Measurements from ENCODE around the gene CYFIP1.
A peak's percentile ranks its signal among the peaks of the same experiment; 100 is the strongest.
"Not testable (repeated sequence)": the region's sequence is repeated elsewhere in the genome, so short reads cannot be mapped to it uniquely, and the experiment has no call there.

The CYFIP1 gene

DNA sequence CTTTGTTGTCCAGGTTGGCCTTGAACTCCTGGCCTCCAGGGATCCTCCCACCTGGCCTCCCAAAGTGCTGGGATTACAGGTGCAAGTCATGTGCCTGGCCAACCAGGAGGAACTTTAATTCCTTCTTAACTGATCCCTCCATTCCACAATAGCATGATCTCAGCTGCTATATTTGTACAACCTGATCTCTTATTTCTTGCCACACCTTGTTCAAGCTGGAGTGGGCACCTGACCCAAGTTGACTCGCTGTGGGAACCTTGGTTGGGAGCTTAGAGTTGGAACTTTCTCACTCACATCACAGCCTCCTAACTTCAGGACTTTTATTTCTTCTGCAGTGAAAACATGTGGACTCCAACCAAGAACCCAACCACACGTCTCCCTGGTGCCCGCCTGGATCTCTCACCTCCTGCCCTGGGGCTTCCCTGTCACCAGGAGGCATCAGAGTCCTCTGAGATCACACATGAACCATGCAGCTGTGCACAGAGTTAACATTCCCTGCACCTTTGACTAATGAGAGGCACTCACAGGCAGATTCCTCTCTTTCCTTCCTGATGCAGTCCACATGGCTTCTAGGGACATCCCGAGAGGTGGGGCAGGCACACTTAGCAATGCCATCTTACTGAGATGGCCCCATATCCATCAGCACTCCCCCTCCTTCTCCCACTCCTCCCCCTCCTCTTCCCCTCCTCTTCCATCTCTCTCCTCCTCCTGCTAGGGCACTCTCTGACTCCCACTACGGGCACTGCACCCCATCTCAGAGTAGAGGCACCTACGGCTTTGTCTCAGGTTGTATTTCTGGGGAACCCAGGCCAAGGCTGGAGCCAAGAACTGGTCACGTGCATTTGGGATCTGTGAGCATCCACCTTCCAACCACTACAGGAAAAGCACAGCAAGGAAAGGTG lies 9.7 kb upstream of the CYFIP1 start:
- no peaks in the 10 kb centered on the region for H3K4me1 ChIP-seq (ENCODE audit: control insufficient read depth, insufficient read depth, low read length)
- WGBS (ENCODE audit: insufficient coverage, insufficient read length): no CpG with 5 or more reads among the region's 7 CpGs
- no peaks in the 10 kb centered on the region for H3K9me3 ChIP-seq (ENCODE audit: control insufficient read depth, insufficient read depth, low read length)
- H3K4me3 ChIP-seq (ENCODE audit: low read length): no peak overlapping the region
- H3K27me3 ChIP-seq (ENCODE audit: control insufficient read depth, insufficient read depth, low read length): no peaks in the 10 kb centered on the region
- no peaks in the 10 kb centered on the region for H3K36me3 ChIP-seq (ENCODE audit: control insufficient read depth, insufficient read depth, low read length)
- no peak overlapping the region for H3K27ac ChIP-seq (ENCODE audit: low read length)
- no peak for DNase-seq (ENCODE audit: low read depth, low spot score)

DNA sequence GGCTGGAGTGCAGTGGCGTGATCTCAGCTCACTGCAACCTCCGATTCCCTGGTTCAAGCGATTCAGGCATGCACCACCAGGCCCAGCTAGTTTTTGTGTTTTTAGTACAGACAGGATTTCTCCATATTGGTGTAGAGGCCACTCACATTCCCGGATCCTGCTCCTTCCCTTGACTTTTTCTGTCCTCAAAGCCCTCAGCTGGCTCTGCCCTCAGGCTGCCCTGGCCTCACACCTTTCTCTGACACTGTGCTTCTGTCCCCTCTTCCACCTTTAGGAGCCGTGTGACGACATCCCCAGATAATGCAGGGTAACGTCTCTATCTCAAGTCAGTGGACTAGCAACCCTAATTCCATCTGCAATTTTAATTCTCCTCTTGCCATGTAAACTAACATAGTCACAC lies 8.6 kb upstream of the CYFIP1 start:
- no peaks in the 10 kb centered on the region for H3K36me3 ChIP-seq (ENCODE audit: control insufficient read depth, insufficient read depth, low read length)
- no peak overlapping the region for H3K27ac ChIP-seq (ENCODE audit: low read length)
- no peaks in the 10 kb centered on the region for H3K4me1 ChIP-seq (ENCODE audit: control insufficient read depth, insufficient read depth, low read length)
- no CpG with 5 or more reads among the region's 7 CpGs for WGBS (ENCODE audit: insufficient coverage, insufficient read length)
- no peak overlapping the region for H3K4me3 ChIP-seq (ENCODE audit: low read length)
- DNase-seq (ENCODE audit: low read depth, low spot score): no peak
- H3K27me3 ChIP-seq (ENCODE audit: control insufficient read depth, insufficient read depth, low read length): no peaks in the 10 kb centered on the region
- H3K9me3 ChIP-seq (ENCODE audit: control insufficient read depth, insufficient read depth, low read length): no peaks in the 10 kb centered on the region

DNA sequence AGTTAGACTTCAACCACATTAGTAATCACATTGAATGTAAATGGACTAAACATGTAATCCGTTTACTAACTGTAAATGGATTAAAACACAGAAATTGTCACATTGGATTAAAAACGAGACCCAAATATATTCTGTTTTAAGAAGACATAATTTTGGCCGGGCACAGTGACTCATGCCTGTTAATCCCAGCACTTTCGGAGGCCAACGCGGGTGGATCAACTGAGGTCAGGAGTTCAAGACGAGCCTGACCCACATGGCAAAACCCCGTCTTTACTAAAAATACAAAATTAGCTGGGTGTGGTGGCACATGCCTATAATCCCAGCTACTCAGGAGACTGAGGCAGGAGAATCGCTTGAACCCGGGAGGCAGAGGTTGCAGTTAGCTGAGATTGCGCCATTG lies 1.8 kb upstream of the CYFIP1 start:
- not testable (repeated sequence) for H3K4me1 ChIP-seq (ENCODE audit: control insufficient read depth, insufficient read depth, low read length); DNase-seq (ENCODE audit: low read depth, low spot score); H3K27ac ChIP-seq (ENCODE audit: low read length); H3K4me3 ChIP-seq (ENCODE audit: low read length); H3K9me3 ChIP-seq (ENCODE audit: control insufficient read depth, insufficient read depth, low read length); H3K36me3 ChIP-seq (ENCODE audit: control insufficient read depth, insufficient read depth, low read length)
- WGBS (ENCODE audit: insufficient coverage, insufficient read length): no CpG with 5 or more reads among the region's 11 CpGs
- peaks cover 11% of the 10 kb centered on the region for H3K27me3 ChIP-seq (ENCODE audit: control insufficient read depth, insufficient read depth, low read length)

DNA sequence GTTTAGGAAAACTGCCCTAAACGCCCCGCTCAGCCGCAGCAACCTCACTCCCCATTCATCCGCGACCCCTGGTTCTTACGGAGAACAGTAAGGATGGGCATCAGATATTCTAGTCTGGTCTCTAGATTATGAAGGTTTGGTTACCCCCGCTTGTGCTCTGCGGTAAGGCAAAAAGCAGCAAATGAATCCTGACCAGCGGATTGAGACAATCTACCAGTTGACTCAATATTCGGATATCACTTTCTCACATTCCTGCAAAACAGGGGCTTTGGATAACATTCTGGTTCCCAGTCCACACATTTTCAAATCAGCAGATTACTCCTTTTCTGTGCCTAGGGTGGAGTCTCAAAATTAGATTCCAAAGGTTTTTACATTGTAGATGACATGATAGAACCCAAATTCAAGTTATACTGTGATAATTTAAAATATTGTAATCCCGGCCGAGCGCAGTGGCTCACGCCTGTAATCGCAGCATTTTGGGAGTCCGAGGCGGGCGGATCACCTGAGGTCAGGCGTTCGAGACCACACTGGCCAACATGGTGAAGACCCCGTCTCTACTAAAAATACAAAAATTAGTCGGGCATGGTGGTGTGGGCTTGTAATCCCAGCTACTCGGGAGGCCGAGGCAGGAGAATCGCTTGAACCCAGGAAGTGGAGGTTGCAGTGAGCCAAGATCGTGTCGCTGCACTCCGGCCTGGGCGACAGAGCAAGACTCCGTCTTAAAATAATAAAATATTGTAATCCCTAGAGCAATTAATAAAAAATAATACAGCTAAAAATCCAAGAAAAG lies 1.1 kb upstream of the CYFIP1 start:
- Histone ChIP-seq H3K4me1 (ENCODE audit: control insufficient read depth, insufficient read depth, low read length) (peaks cover 2% of the 10 kb centered on the region; the same call in 1 of the 2 replicates), H3K36me3 (ENCODE audit: control insufficient read depth, insufficient read depth, low read length) (no peaks in the 10 kb centered on the region), H3K9me3 (ENCODE audit: control insufficient read depth, insufficient read depth, low read length) (no peaks in the 10 kb centered on the region), H3K4me3 (ENCODE audit: low read length) (peak overlapping the region; percentile 100; the same call in 1 of the 2 replicates), H3K27me3 (ENCODE audit: control insufficient read depth, insufficient read depth, low read length) (peaks cover 11% of the 10 kb centered on the region), H3K27ac (ENCODE audit: low read length) (no peak overlapping the region)
- DNase-seq (ENCODE audit: low read depth, low spot score): no peak
- WGBS (ENCODE audit: insufficient coverage, insufficient read length): no CpG with 5 or more reads among the region's 30 CpGs

DNA sequence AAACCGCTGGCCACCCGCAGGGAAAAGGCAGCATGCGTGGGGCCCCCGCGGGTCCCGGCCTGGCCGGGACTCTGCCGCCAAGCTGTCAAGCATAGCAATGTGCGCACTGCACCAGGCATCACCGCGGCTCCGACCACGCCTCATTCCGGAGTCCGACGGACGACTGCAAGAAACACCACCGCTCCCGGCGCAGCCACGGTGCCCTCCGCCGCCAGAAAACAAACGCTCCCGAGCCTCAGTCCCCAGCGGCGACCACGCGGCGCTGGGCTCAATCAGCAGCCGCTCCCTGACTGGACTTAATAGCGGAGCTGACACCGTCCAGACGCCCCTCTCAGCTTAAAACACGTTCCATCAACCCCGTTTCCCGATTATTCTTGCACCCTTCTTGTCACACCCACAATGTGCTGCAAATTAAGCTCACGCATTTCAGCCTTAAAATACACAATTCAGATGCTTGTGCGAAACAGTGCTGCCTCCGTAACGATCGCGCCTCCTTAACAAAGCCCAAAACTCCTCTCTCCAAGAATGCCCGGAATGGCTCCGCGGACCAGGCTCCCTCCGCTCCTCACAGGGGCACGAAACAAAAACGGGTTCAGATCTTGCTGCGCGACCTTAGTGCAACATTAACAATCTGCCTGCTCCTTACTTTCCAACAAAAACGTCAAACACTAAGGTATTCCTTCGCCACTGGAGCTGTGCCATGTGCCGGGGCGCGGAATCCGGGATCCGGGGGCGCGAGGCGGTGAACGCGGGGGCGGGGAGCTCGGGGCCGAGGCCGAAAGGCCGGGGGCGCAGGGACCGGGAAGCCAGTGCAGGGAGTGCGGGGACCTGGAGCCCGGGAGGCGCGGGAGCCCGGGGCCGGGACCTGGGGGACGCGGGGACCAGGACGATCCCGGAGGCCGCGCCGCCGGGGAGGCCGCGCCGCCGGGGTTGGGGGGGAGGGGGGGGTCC lies 655 bp downstream of the CYFIP1 start:
- H3K27me3 ChIP-seq (ENCODE audit: control insufficient read depth, insufficient read depth, low read length): peaks cover 11% of the 10 kb centered on the region
- no peak overlapping the region for H3K27ac ChIP-seq (ENCODE audit: low read length)
- no peaks in the 10 kb centered on the region for H3K36me3 ChIP-seq (ENCODE audit: control insufficient read depth, insufficient read depth, low read length)
- H3K4me3 ChIP-seq (ENCODE audit: low read length): peak overlapping the region; percentile 100
- no peak for DNase-seq (ENCODE audit: low read depth, low spot score)
- peaks cover 2% of the 10 kb centered on the region; the same call in 1 of the 2 replicates for H3K4me1 ChIP-seq (ENCODE audit: control insufficient read depth, insufficient read depth, low read length)
- no peaks in the 10 kb centered on the region for H3K9me3 ChIP-seq (ENCODE audit: control insufficient read depth, insufficient read depth, low read length)
- no CpG with 5 or more reads among the region's 88 CpGs for WGBS (ENCODE audit: insufficient coverage, insufficient read length)

DNA sequence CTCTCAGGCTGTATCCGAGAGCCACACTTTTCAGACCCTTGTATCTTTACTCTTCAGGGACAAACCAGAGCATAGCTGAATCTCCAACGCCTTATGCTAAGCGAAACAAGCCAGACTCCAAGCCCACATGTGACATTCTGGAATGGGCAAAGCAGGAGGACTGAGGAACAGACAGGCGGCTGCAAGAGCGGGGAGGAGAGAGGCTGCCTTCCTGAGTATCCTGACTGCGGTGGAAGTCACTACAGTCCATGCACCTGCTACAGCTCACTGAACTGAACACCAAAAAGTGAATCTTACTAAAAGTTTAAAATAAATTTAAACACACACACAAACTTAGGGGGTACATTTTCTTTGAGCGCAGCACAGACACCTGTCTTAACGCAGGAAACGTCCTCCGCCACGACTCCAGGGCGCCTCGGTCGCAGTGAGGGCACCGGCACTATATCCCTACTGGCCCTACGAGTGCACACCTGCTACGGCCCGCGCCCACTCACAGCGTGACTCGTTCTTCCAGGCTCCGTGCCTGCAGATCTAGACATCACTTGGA lies 1.4 kb downstream of the CYFIP1 start:
- Histone ChIP-seq H3K4me1 (ENCODE audit: control insufficient read depth, insufficient read depth, low read length) (peaks cover 2% of the 10 kb centered on the region; the same call in 1 of the 2 replicates), H3K27ac (ENCODE audit: low read length) (no peak overlapping the region), H3K36me3 (ENCODE audit: control insufficient read depth, insufficient read depth, low read length) (no peaks in the 10 kb centered on the region), H3K4me3 (ENCODE audit: low read length) (peak overlapping the region; percentile 100; the same call in 1 of the 2 replicates), H3K27me3 (ENCODE audit: control insufficient read depth, insufficient read depth, low read length) (peaks cover 11% of the 10 kb centered on the region), H3K9me3 (ENCODE audit: control insufficient read depth, insufficient read depth, low read length) (no peaks in the 10 kb centered on the region)
- no CpG with 5 or more reads among the region's 22 CpGs for WGBS (ENCODE audit: insufficient coverage, insufficient read length)
- no peak for DNase-seq (ENCODE audit: low read depth, low spot score)

DNA sequence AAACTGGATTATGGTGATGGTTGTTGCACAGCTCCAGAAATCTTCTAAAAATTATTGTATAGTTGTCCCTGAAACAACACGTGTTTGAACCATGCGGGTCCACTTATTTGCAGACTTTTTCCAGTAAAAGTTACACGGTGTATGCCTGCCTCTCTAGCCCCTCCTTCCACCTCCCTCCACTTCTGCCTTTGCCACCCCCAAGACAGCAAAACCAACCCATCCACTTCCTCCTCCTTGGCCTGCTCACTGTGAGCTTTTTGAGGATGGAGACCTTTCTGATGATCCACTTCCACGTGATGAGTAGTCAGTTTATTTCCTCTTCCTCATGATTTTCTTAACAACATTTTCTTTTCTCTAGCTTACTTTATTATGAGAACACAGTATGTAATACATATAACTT lies 5.4 kb downstream of the CYFIP1 start:
- no peak for DNase-seq (ENCODE audit: low read depth, low spot score)
- peaks cover 8% of the 10 kb centered on the region for H3K27me3 ChIP-seq (ENCODE audit: control insufficient read depth, insufficient read depth, low read length)
- H3K27ac ChIP-seq (ENCODE audit: low read length): no peak overlapping the region
- WGBS (ENCODE audit: insufficient coverage, insufficient read length): no CpG with 5 or more reads among the region's 4 CpGs
- no peaks in the 10 kb centered on the region for H3K9me3 ChIP-seq (ENCODE audit: control insufficient read depth, insufficient read depth, low read length)
- no peaks in the 10 kb centered on the region for H3K36me3 ChIP-seq (ENCODE audit: control insufficient read depth, insufficient read depth, low read length)
- H3K4me1 ChIP-seq (ENCODE audit: control insufficient read depth, insufficient read depth, low read length): no peaks in the 10 kb centered on the region; the same call in 1 of the 2 replicates
- H3K4me3 ChIP-seq (ENCODE audit: low read length): no peak overlapping the region

DNA sequence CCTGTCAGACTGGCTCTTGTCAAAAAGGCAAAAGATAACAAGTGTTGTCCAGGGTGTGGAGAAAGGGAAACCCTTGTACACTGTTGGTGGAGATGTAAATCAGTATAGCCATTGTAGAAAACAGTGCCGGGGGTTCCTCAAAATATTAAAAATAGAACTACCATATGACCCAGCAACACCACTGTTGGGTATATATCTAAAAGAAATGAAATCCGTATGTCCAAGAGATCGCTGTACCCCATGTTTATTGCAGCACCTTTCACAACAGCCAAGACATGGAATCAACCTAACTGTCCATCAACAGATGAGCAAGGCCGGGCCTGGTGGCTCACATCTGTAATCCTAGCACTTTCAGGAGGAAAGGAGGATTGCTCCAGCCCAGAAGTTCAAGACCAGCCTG lies 6.2 kb downstream of the CYFIP1 start:
- no peaks in the 10 kb centered on the region; the same call in 1 of the 2 replicates for H3K4me1 ChIP-seq (ENCODE audit: control insufficient read depth, insufficient read depth, low read length)
- no peaks in the 10 kb centered on the region for H3K9me3 ChIP-seq (ENCODE audit: control insufficient read depth, insufficient read depth, low read length)
- no peak for DNase-seq (ENCODE audit: low read depth, low spot score)
- no peak overlapping the region for H3K4me3 ChIP-seq (ENCODE audit: low read length)
- WGBS (ENCODE audit: insufficient coverage, insufficient read length): no CpG with 5 or more reads among the region's 4 CpGs
- no peaks in the 10 kb centered on the region for H3K36me3 ChIP-seq (ENCODE audit: control insufficient read depth, insufficient read depth, low read length)
- peaks cover 5% of the 10 kb centered on the region for H3K27me3 ChIP-seq (ENCODE audit: control insufficient read depth, insufficient read depth, low read length)
- H3K27ac ChIP-seq (ENCODE audit: low read length): no peak overlapping the region

DNA sequence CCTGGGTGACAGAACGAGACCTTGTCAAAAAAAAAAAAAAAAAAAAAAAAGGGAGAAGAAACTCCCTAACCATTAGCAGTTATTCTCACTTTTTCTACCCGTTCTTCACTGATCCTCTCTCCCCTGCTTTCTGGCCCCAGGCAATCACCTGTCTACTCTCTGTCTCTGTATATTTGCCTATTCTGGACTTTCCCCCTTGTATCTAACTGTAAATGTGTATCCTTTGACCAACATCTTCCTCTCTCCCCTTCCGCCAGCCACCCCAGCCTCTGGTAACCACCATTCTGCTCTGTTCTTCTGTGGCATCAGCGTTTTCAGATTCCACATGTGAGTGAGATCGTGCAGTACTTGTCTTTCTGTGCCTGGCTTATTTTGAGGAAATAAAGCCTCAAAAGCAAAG lies 6.9 kb downstream of the CYFIP1 start:
- Histone ChIP-seq H3K36me3 (ENCODE audit: control insufficient read depth, insufficient read depth, low read length) (no peaks in the 10 kb centered on the region), H3K27me3 (ENCODE audit: control insufficient read depth, insufficient read depth, low read length) (no peaks in the 10 kb centered on the region), H3K9me3 (ENCODE audit: control insufficient read depth, insufficient read depth, low read length) (no peaks in the 10 kb centered on the region), H3K27ac (ENCODE audit: low read length) (no peak overlapping the region), H3K4me1 (ENCODE audit: control insufficient read depth, insufficient read depth, low read length) (no peaks in the 10 kb centered on the region), H3K4me3 (ENCODE audit: low read length) (no peak overlapping the region)
- no peak for DNase-seq (ENCODE audit: low read depth, low spot score)
- no CpG with 5 or more reads among the region's 5 CpGs for WGBS (ENCODE audit: insufficient coverage, insufficient read length)
